ENCODE measurements around the gene THRB. TPM values are rescaled to one million over a fixed set of nuclear protein-coding genes. Genes with fewer than 3 reads are reported as not detected.

THRB gene
- polyA plus RNA-seq, 1 experiment, result 0.83 TPM

DNA sequence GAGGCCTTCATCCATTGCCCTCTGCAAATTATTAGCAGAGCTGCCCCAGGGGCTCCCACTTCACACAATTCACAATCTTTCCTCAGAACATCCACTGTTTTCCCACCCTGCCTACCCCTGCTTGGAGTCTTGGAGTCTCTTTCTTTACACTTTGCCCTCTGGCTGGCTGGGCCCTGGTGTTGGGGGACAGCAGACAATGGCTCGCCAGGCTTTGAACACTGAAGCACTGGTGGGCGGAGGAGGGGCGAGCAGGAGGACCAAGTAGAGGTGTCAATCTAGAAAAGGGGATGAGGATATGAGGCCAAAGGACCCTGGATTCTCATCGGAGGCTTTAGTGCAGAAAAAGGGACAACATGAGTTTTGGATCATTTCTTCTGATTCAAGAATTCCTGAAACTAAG, 337.5 kb downstream of the THRB start:
- TF ChIP-seq, protein P1, sequence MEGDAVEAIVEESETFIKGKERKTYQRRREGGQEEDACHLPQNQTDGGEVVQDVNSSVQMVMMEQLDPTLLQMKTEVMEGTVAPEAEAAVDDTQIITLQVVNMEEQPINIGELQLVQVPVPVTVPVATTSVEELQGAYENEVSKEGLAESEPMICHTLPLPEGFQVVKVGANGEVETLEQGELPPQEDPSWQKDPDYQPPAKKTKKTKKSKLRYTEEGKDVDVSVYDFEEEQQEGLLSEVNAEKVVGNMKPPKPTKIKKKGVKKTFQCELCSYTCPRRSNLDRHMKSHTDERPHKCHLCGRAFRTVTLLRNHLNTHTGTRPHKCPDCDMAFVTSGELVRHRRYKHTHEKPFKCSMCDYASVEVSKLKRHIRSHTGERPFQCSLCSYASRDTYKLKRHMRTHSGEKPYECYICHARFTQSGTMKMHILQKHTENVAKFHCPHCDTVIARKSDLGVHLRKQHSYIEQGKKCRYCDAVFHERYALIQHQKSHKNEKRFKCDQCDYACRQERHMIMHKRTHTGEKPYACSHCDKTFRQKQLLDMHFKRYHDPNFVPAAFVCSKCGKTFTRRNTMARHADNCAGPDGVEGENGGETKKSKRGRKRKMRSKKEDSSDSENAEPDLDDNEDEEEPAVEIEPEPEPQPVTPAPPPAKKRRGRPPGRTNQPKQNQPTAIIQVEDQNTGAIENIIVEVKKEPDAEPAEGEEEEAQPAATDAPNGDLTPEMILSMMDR (IDR thresholded peaks at IDR 0.05; ENCODE audit: insufficient read depth, low read depth, low read length), result no peak
- no peak for DNase-seq (ENCODE audit: low read depth)
- ChIA-PET POLR2A (no interaction called here), CTCF (interaction anchor here (0.7 to 1.5 kb wide), 2 partner anchors 28 to 69 kb away, joined by 3 read pairs; no protein-coding TSS in a partner anchor)
- Histone ChIP-seq H3K4me3 (ENCODE audit: low read depth, low read length) (no peak overlapping the region), H3K27me3 (ENCODE audit: control insufficient read depth, insufficient read depth, low read length) (no peaks in the 10 kb centered on the region), H3K36me3 (ENCODE audit: control insufficient read depth, insufficient read depth, low read length) (no peaks in the 10 kb centered on the region)

DNA sequence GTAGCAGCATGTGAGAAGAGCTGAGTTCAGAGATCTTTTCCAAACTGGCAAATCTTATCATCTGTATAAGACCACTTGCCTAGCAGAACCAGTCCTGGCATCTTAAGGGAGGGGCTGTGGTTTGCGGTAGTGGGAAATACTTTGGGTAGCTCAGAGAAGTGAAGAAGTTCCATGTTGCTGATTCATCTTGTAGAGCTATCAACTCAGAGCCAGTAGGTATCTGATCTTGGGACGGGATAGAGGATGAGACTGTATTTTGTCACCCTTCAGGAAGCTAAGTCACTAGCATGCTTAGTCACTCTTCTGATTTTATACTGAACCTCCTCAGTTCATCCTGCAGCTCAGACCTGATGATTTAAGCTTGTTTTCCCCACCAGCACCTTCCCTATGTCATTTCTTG, 338.2 kb downstream of the THRB start:
- DNase-seq (ENCODE audit: low read depth), result peak; percentile 62
- Histone ChIP-seq H3K36me3 (ENCODE audit: control insufficient read depth, insufficient read depth, low read length) (no peaks in the 10 kb centered on the region), H3K27me3 (ENCODE audit: control insufficient read depth, insufficient read depth, low read length) (no peaks in the 10 kb centered on the region), H3K4me3 (ENCODE audit: low read depth, low read length) (no peak overlapping the region)
- TF ChIP-seq, protein P1 (IDR thresholded peaks at IDR 0.05; ENCODE audit: insufficient read depth, low read depth, low read length), result no peak
- POLR2A ChIA-PET, result interaction anchor here (0.5 kb wide), 1 partner anchor 31 kb away, joined by 4 read pairs; no protein-coding TSS in a partner anchor
- CTCF ChIA-PET, result interaction anchor here (1.2 to 1.5 kb wide), 2 partner anchors 28 to 68 kb away, joined by 3 to 4 read pairs; no protein-coding TSS in a partner anchor

DNA sequence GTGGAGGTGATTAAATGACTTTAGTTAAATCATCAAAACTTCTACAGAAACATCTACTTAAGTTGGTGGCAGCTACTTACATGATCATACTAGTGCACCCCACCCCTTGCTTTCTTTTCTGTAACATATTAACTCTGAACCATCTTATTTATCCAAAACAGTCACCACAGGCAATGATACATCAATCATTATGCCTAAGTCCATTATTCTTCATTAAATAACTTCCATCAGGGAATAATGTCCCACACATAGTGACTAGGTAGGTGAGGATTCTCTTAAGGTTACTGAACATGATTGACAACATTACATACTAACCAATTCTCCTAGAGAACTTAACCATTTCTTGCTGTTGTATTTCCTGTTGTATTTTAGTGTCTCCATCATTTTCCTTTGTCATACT, 339.4 kb downstream of the THRB start:
- POLR2A ChIA-PET, result no interaction called here
- Histone ChIP-seq H3K27me3 (ENCODE audit: control insufficient read depth, insufficient read depth, low read length) (no peaks in the 10 kb centered on the region), H3K4me3 (ENCODE audit: low read depth, low read length) (no peak overlapping the region), H3K36me3 (ENCODE audit: control insufficient read depth, insufficient read depth, low read length) (no peaks in the 10 kb centered on the region)
- CTCF ChIA-PET, result no interaction called here
- no peak for DNase-seq (ENCODE audit: low read depth)
- TF ChIP-seq, protein P1 (IDR thresholded peaks at IDR 0.05; ENCODE audit: insufficient read depth, low read depth, low read length), result no peak

DNA sequence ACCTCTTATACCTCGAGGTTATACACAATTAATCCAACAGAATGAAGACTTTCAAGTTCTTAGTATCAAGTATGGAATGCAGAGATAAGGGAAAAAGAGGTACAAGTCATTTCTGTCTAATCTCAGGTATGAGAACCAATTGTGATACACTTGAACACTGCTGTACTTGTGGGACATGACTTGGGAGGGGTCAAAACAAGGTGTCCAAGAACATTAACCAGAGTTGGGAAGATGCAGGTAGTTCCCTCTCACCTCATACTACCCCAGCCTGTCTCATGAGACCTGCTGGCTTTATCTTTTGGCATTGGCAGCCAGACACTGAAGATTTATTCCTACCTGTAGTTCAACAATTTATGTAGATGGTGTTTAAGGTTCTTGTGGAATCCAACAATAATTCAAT, 339.9 kb downstream of the THRB start:
- Histone ChIP-seq H3K27me3 (ENCODE audit: control insufficient read depth, insufficient read depth, low read length) (no peaks in the 10 kb centered on the region), H3K4me3 (ENCODE audit: low read depth, low read length) (no peak overlapping the region), H3K36me3 (ENCODE audit: control insufficient read depth, insufficient read depth, low read length) (no peaks in the 10 kb centered on the region)
- DNase-seq (ENCODE audit: low read depth), result no peak
- CTCF ChIA-PET, result no interaction called here
- POLR2A ChIA-PET, result no interaction called here
- TF ChIP-seq, protein P1 (IDR thresholded peaks at IDR 0.05; ENCODE audit: insufficient read depth, low read depth, low read length), result no peak

DNA sequence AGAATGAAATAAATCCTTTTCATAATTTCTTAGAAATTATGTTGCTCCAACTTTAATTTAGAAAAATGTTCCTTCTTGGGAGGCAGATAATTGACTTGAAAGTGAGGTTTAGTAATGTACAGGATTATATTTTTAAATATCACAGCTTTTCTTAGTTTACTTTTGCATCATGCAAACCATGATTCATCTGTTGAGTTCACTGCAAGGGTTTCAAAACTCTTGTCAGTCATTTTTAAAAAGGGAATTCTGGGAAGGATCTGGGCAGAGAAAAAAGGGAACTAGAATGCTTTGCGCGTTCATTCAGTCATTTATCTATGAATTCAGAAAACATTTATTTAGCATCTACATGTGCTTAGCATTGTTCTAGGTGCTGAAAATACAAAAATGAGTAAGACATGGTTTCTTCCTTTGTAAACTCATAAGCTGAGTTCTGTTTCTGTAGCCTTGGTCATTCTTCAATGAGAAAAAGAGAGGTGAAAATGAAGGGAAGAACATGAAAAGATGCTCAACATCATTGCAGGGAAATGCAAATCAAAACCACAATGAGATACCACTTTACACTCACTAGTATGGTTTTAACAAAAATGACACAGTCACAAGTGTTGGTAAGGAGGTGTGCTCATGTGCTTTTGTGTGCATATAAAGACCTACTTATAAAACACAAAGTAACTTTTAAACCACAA, 340.5 kb downstream of the THRB start:
- TF ChIP-seq, protein P1 (IDR thresholded peaks at IDR 0.05; ENCODE audit: insufficient read depth, low read depth, low read length), result no peak
- Histone ChIP-seq H3K36me3 (ENCODE audit: control insufficient read depth, insufficient read depth, low read length) (no peaks in the 10 kb centered on the region), H3K4me3 (ENCODE audit: low read depth, low read length) (no peak overlapping the region), H3K27me3 (ENCODE audit: control insufficient read depth, insufficient read depth, low read length) (no peaks in the 10 kb centered on the region)
- CTCF ChIA-PET, result interaction anchor here (0.8 kb wide), 1 partner anchor 9 kb away, joined by 4 read pairs; no protein-coding TSS in a partner anchor
- DNase-seq (ENCODE audit: low read depth), result no peak
- POLR2A ChIA-PET, result no interaction called here
